Uterus (tissue), 4 donors: Measurements from ENCODE around the gene PCDHGA11. TPM values are rescaled to one million over a fixed set of nuclear protein-coding genes. Genes with fewer than 3 reads are reported as not detected.
"Not testable (repeated sequence)": the region's sequence is repeated elsewhere in the genome, so short reads cannot be mapped to it uniquely, and the experiment has no call there.

Experiments used
- DNase-seq, 2 donors: peaks; one replicate each; pipeline ENCODE4 v3.0.0-alpha.2; 2019 to 2020
- H3K27ac ChIP-seq, 2 donors: fragments of 200-600 bp; sonication (generic); 1 replicate in 1 of 2; 2 replicates in 1 of 2; pipeline ENCODE4 v1.5.1; 2016 to 2018
- H3K27me3 ChIP-seq, 2 donors: fragments of 200-600 bp; sonication (generic); one replicate each; pipeline ENCODE4 v1.5.1; 2018 to 2019; ENCODE audit warnings: control low read depth in 1 of 2
- H3K36me3 ChIP-seq, 2 donors: fragments of 200-600 bp; sonication (generic); one replicate each; pipeline ENCODE4 v1.5.1; 2019; ENCODE audit warnings: control low read depth in 1 of 2
- H3K4me1 ChIP-seq, 2 donors: fragments of 200-600 bp; sonication (generic); one replicate each; pipeline ENCODE4 v1.5.1; 2018 to 2019; ENCODE audit warnings: control low read depth in 1 of 2
- H3K4me3 ChIP-seq, 2 donors: fragments of 200-600 bp; sonication (generic); 1 replicate in 1 of 2; 2 replicates in 1 of 2; pipeline ENCODE4 v1.5.1; 2018 to 2019; ENCODE audit warnings: mild to moderate bottlenecking in 1 of 2
- H3K9me3 ChIP-seq, 2 donors: fragments of 200-600 bp; sonication (generic); one replicate each; pipeline ENCODE4 v1.5.1; 2019; ENCODE audit warnings: control low read depth in 1 of 2
- POLR2A ChIP-seq, 2 donors: fragments of 450-650 bp; IDR thresholded peaks; one replicate each; pipeline ENCODE4 v1.6.1; 2016; ENCODE audit warnings: antibody characterized with exemption in 2 of 2, mild to moderate bottlenecking in 1 of 2, moderate library complexity in 1 of 2
- intact Hi-C: fragments of 100-400 bp; cut with DNase I; formaldehyde crosslinking; loops from one replicate; pipeline ENCODE4 v1.15.1; 2023; ENCODE audit warnings: low total_unique reads
- total RNA-seq, 4 donors: library from RNA; depleted of rRNA in 3 of 4; stranded (reverse); fragments of >200 nt in 3 of 4; gene quantifications; one replicate each; pipeline versions ENCODE4 v1.1.0 to v1.2.4, GENCODE V29; 2014 to 2023
- TF ChIP-seq, protein P1 (sequence below), 4 experiments: fragments of 200-600 bp in 2 of 4; fragments of 450-650 bp in 2 of 4; sonication (generic) in 2 of 4; IDR thresholded peaks; one replicate each; pipeline ENCODE4 v1.5.1; 2016 to 2019; ENCODE audit warnings: antibody characterized with exemption in 4 of 4, mild to moderate bottlenecking in 2 of 4, moderate library complexity in 1 of 4
- donor health status: DM: yes; HTN: yes; CAD: no.

PCDHGA11 gene
- total RNA-seq, 4 donors from 2014 or later = 9.4 to 13.2 (median 12.0) TPM

DNA sequence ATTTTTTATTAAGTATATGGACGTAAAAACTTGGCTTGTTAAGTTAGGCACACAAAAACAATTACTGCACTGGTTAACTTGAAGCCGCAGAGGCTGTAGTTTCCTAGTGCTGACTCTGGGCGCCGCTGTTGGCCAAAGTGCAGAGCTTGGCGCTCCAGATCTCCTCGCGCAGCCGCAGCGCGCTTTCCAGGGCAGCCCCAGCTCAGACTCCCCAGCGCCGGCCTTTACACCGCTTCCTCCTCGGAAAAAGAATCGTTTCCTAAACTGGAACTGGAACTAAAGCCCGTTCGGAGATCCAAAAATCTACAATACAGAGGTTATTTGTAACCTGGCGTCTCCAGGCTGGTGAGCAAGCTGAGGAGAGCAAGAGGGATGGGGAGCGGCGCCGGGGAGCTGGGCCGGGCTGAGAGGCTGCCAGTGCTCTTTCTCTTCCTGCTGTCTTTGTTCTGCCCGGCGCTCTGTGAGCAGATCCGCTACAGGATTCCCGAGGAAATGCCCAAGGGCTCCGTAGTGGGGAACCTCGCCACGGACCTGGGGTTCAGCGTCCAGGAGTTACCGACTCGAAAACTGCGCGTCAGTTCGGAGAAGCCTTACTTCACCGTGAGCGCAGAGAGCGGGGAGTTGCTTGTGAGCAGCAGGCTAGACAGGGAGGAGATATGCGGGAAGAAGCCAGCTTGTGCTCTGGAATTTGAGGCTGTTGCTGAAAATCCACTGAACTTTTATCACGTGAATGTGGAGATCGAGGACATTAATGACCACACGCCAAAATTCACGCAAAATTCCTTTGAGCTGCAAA lies 22.9 kb upstream of the PCDHGA11 start, which contains the start of gene PCDHGB5:
Gene PCDHGB5, plus strand, starts transcription at position 192 of the 796 bp plus-strand sequence. Its CDS starts 181 bp downstream, at position 373.
- H3K9me3 ChIP-seq = peaks cover 0 to 84% of the 10 kb centered on the region in 2 donors
- TF ChIP-seq, protein P1, sequence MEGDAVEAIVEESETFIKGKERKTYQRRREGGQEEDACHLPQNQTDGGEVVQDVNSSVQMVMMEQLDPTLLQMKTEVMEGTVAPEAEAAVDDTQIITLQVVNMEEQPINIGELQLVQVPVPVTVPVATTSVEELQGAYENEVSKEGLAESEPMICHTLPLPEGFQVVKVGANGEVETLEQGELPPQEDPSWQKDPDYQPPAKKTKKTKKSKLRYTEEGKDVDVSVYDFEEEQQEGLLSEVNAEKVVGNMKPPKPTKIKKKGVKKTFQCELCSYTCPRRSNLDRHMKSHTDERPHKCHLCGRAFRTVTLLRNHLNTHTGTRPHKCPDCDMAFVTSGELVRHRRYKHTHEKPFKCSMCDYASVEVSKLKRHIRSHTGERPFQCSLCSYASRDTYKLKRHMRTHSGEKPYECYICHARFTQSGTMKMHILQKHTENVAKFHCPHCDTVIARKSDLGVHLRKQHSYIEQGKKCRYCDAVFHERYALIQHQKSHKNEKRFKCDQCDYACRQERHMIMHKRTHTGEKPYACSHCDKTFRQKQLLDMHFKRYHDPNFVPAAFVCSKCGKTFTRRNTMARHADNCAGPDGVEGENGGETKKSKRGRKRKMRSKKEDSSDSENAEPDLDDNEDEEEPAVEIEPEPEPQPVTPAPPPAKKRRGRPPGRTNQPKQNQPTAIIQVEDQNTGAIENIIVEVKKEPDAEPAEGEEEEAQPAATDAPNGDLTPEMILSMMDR (IDR thresholded peaks at IDR 0.05) = peak in 2 of 4 experiments; percentile 15 to 20
- H3K36me3 ChIP-seq, DNase-seq, H3K4me1 ChIP-seq, intact Hi-C loops, H3K27ac ChIP-seq, H3K27me3 ChIP-seq: not testable (repeated sequence)
- H3K4me3 ChIP-seq = peak within 1 kb of the TSS in 1 of 2 donors; percentile 13

DNA sequence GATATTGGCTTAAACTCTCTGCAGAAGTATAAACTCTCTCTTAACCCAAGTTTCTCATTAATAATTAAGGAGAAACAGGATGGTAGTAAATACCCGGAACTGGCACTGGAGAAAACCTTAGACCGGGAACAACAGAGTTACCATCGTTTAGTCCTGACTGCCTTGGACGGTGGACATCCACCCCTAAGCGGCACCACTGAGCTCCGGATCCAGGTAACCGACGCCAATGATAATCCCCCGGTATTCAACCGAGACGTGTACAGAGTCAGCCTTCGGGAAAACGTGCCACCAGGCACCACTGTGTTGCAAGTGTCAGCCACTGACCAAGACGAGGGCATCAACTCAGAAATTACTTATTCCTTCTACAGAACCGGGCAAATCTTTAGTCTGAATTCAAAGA lies 22.2 kb upstream of the PCDHGA11 start:
- Histone ChIP-seq H3K4me3 (no peak overlapping the region), H3K36me3 (no peaks in the 10 kb centered on the region), H3K27ac (no peak overlapping the region), H3K27me3 (no peaks in the 10 kb centered on the region), H3K4me1 (no peaks in the 10 kb centered on the region), H3K9me3 (peaks cover 0 to 84% of the 10 kb centered on the region in 2 donors)
- no peak for TF ChIP-seq POLR2A (IDR thresholded peaks at IDR 0.05)
- TF ChIP-seq, protein P1 (IDR thresholded peaks at IDR 0.05) = no peak
- intact Hi-C loops = no loop called here
- DNase-seq = no peak

DNA sequence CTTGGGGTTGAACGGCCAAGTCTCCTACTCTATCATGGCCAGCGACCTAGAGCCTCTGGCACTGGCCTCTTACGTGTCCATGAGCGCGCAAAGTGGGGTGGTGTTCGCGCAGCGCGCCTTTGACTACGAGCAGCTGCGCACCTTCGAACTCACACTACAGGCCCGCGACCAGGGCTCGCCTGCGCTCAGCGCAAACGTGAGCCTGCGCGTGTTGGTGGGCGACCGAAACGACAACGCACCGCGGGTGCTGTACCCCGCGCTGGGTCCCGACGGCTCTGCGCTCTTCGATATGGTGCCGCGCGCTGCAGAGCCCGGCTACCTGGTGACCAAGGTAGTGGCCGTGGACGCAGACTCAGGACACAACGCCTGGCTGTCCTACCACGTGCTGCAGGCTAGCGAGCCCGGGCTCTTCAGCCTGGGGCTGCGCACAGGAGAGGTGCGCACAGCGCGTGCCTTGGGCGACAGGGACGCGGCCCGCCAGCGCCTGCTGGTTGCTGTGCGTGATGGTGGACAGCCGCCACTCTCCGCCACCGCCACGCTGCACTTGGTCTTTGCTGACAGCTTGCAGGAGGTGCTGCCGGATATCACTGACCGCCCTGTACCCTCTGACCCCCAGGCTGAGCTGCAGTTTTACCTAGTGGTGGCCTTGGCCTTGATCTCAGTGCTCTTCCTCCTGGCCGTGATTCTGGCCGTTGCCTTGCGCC lies 21.1 kb upstream of the PCDHGA11 start:
- H3K36me3 ChIP-seq = no peaks in the 10 kb centered on the region
- H3K27ac ChIP-seq = no peak overlapping the region
- intact Hi-C loops = no loop called here
- TF ChIP-seq, protein P1 (IDR thresholded peaks at IDR 0.05) = no peak
- H3K4me1 ChIP-seq = no peaks in the 10 kb centered on the region
- H3K9me3 ChIP-seq = peaks cover 0 to 88% of the 10 kb centered on the region in 2 donors
- DNase-seq = no peak
- no peaks in the 10 kb centered on the region for H3K27me3 ChIP-seq
- no peak overlapping the region for H3K4me3 ChIP-seq

DNA sequence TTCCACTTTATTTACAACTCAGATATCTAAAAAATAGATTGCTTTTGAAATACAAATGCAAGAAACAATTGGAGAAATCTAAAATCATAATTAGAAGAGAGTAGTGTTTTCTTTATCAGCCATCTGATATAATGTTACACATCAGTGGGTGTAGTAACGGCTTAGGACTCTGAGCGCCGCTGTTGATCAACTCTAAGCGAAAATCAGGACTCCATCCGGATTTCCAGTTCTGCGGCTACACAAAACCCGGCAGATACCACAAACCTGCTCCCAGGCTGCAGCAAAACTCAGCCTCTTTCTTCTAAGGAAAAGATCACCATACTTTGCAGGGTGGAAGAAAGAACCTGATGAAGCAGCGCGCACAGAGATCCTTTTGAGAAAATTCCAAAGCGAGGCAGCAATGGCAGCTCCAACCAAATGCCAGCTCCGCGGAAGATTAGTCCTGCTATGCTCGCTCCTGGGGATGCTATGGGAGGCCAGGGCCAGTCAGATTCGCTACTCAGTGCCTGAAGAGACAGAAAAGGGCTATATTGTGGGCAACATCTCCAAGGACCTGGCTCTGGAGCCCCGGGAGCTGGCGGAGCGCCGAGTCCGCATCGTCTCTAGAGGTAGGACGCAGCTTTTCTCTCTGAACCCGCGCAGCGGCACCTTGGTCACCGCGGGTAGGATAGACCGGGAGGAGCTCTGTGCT lies 18.2 kb upstream of the PCDHGA11 start, which contains the start of gene PCDHGA9:
Gene PCDHGA9, plus strand, starts transcription at position 226 of the 691 bp plus-strand sequence. Its CDS starts 175 bp downstream, at position 401.
- Histone ChIP-seq H3K4me1 (no peaks in the 10 kb centered on the region), H3K36me3 (no peaks in the 10 kb centered on the region), H3K27ac (no peak within 1 kb of the TSS), H3K4me3 (peak within 1 kb of the TSS in 1 of 2 donors; percentile 16), H3K9me3 (peaks cover 0 to 90% of the 10 kb centered on the region in 2 donors), H3K27me3 (no peaks in the 10 kb centered on the region)
- DNase-seq = no peak
- intact Hi-C loops = no loop called here
- TF ChIP-seq, protein P1 (IDR thresholded peaks at IDR 0.05) = peak in 2 of 4 experiments; percentile 16 to 36
- no peak for TF ChIP-seq POLR2A (IDR thresholded peaks at IDR 0.05)
